Osteoblast (primary cell): ENCODE results near the gene TNS2. TPM values are rescaled to one million over a fixed set of nuclear protein-coding genes. Genes with fewer than 3 reads are reported as not detected.

Source experiments
- DNase-seq: peaks from one replicate; pipeline ENCODE4 v3.0.0; 2011; ENCODE audit warnings: low spot score, mixed read lengths; ENCODE audit not compliant: insufficient read length; ENCODE audit errors: missing footprints
- H2AFZ ChIP-seq: 2 replicates; pipeline ENCODE4 v1.6.0; 2011; ENCODE audit warnings: mild to moderate bottlenecking, low read length
- H3K27ac ChIP-seq: 2 replicates; pipeline ENCODE4 v1.5.1; 2011; ENCODE audit warnings: mild to moderate bottlenecking, low read depth, low read length, moderate library complexity
- H3K27me3 ChIP-seq: 2 replicates; pipeline ENCODE4 v1.6.0; 2012; ENCODE audit warnings: mild to moderate bottlenecking, control low read depth, inconsistent platforms, low read length, moderate library complexity; ENCODE audit not compliant: insufficient read depth
- H3K36me3 ChIP-seq: 2 replicates; pipeline ENCODE4 v1.5.1; 2011; ENCODE audit warnings: mild to moderate bottlenecking, low read length, control low read depth, moderate library complexity; ENCODE audit not compliant: insufficient read depth
- H3K4me1 ChIP-seq: 2 replicates; pipeline ENCODE4 v1.5.1; 2011; ENCODE audit warnings: mild to moderate bottlenecking, low read length, control low read depth, moderate library complexity; ENCODE audit not compliant: insufficient read depth
- H3K4me2 ChIP-seq: 2 replicates; pipeline ENCODE4 v1.6.0; 2011; ENCODE audit warnings: mild to moderate bottlenecking, low read length; ENCODE audit not compliant: insufficient read depth
- H3K4me3 ChIP-seq: fragments of 200-600 bp; sonication (generic); 3 replicates; pipeline ENCODE4 v1.5.1; 2012; ENCODE audit warnings: mild to moderate bottlenecking, low read length, inconsistent platforms; ENCODE audit not compliant: insufficient read depth
- H3K79me2 ChIP-seq: 2 replicates; pipeline ENCODE4 v1.6.0; 2012; ENCODE audit warnings: mild to moderate bottlenecking, low read length, control low read depth, inconsistent platforms; ENCODE audit not compliant: insufficient read depth
- H3K9me3 ChIP-seq: 2 replicates; pipeline ENCODE4 v1.5.1; 2011; ENCODE audit warnings: low read depth, low read length, control low read depth
- H4K20me1 ChIP-seq: 2 replicates; pipeline ENCODE4 v1.6.0; 2012; ENCODE audit warnings: mild to moderate bottlenecking, low read length, control low read depth; ENCODE audit not compliant: insufficient read depth
- total RNA-seq: library from RNA; depleted of rRNA; stranded (reverse); fragments of >200 nt; gene quantifications from 2 replicates; pipeline ENCODE4 v1.2.3, GENCODE V29; 2012
- TF ChIP-seq, protein P1 (sequence below): IDR thresholded peaks from 2 replicates; pipeline ENCODE4 v1.5.1; 2011; ENCODE audit warnings: mild to moderate bottlenecking, low read depth, low read length, moderate library complexity; ENCODE audit errors: extremely low read depth

TNS2 gene
- total RNA-seq, 1 donor, result 72.0 TPM

DNA sequence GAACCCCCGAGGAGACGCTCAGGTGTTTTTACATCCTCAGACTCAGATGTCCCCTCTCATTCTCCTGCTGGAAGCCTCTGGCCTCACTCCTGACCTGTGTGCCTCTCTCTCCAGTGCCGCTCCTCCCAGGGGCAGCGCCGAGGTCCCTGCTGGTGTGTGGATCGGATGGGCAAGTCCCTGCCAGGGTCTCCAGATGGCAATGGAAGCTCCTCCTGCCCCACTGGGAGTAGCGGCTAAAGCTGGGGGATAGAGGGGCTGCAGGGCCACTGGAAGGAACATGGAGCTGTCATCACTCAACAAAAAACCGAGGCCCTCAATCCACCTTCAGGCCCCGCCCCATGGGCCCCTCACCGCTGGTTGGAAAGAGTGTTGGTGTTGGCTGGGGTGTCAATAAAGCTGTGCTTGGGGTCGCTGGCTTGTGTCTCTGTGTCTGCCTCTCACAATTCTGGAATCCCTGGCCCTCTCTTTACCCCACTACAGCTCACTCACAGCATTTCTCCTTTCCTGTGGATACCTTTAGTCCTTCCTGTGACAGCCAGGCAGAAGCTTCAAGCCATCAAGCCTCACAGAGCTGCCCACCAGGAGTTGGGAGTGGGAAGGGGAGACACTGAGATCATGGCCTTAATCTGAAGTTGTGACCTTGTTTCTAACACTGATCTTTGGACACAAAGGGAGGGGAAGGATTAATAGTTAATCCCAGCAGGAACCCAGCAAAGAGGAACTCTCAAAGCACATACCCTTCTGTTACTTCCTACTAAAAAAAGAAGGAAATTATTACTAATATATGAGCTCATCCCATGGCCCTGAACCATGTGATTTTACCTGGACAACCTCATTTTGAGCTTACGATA is 52.3 kb downstream of the TNS2 start:
- Histone ChIP-seq H3K4me3 (no peak overlapping the region), H3K4me1 (peaks cover 20% of the 10 kb centered on the region), H3K36me3 (peaks cover 14% of the 10 kb centered on the region), H3K27ac (no peak overlapping the region), H4K20me1 (no peaks in the 10 kb centered on the region), H3K79me2 (no peaks in the 10 kb centered on the region), H2AFZ (no peak overlapping the region), H3K9me3 (no peaks in the 10 kb centered on the region), H3K4me2 (no peak overlapping the region), H3K27me3 (no peaks in the 10 kb centered on the region)
- DNase-seq, result peak; percentile 49
- TF ChIP-seq, protein P1, sequence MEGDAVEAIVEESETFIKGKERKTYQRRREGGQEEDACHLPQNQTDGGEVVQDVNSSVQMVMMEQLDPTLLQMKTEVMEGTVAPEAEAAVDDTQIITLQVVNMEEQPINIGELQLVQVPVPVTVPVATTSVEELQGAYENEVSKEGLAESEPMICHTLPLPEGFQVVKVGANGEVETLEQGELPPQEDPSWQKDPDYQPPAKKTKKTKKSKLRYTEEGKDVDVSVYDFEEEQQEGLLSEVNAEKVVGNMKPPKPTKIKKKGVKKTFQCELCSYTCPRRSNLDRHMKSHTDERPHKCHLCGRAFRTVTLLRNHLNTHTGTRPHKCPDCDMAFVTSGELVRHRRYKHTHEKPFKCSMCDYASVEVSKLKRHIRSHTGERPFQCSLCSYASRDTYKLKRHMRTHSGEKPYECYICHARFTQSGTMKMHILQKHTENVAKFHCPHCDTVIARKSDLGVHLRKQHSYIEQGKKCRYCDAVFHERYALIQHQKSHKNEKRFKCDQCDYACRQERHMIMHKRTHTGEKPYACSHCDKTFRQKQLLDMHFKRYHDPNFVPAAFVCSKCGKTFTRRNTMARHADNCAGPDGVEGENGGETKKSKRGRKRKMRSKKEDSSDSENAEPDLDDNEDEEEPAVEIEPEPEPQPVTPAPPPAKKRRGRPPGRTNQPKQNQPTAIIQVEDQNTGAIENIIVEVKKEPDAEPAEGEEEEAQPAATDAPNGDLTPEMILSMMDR, result no peak

DNA sequence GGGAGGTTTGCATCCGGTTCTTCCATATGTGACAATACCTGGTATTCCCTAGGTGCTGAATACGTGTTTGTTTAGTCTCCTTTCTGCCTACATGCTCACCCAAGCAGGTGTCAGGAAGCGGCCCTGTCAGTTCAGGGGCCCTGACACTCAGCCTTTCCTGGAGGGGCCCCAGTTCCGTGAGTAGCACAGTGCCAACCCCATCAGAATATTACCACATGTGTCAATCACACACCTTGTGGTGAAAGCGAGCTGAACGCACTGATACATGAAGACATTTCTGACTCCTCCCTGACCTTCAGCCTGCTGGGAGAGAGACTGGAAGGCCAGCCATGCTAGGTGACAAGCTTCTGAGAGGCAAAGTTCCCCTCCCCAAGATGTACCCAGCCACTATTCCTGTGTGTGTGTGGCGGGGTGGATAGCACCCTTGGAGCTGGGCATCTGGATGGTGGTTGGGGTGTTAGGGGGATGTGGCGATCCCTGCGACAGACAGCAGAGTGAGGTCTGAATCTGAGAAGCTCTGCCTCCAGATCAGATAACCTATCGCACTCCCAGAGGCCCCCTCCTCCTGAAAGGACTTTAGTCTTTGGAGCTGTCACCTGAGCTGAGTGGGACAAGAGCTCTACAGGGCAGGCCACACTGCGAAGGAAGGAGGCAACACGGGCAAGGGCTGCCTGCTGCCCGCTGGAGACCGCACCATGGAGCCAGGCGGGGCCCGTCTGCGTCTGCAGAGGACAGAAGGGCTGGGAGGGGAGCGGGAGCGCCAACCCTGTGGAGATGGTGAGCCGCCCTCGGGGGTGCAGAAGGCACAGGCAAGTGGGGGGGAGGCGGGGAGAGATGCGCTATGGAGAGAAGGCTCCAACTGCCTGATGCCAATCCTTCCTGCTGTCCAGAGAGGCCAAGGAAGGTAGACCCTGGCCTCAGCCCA is 53.3 kb downstream of the TNS2 start, which contains the start of gene SOAT2:
Gene SOAT2, plus strand, starts transcription at position 604 of the 925 bp plus-strand sequence. Its CDS starts 92 bp downstream, at position 696.
- Histone ChIP-seq H3K27ac (no peak within 1 kb of the TSS), H3K9me3 (no peaks in the 10 kb centered on the region), H3K4me2 (no peak within 1 kb of the TSS), H3K79me2 (no peaks in the 10 kb centered on the region), H3K36me3 (peaks cover 14% of the 10 kb centered on the region), H3K4me1 (peaks cover 12% of the 10 kb centered on the region), H3K27me3 (no peaks in the 10 kb centered on the region), H4K20me1 (no peaks in the 10 kb centered on the region), H2AFZ (no peak within 1 kb of the TSS), H3K4me3 (no peak within 1 kb of the TSS)
- DNase-seq, result peak; percentile 47
- TF ChIP-seq, protein P1, result no peak

DNA sequence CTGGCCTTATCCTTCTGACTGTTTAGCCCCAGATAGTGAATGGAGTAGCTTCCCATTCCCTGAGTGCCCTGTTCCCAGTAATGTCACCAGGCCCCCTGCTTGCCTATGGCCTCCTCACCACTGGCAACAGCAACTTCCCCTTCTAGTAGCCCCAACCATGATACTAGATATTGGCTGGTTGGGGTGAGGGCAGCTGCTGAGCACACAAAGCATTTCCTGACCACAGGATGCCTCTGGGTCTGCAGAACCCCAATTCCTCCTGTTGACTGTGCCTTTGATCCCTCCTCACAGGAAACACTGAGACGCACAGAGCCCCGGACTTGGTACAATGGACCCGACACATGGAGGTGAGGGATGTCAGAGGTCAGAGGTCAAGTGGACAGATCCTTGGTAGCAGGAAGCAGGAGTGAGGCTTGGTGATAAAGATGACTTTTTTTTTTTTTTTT is 54.0 kb downstream of the TNS2 start:
- Histone ChIP-seq H3K4me2 (no peak overlapping the region), H3K27me3 (no peaks in the 10 kb centered on the region), H4K20me1 (no peaks in the 10 kb centered on the region), H3K36me3 (peaks cover 14% of the 10 kb centered on the region), H3K9me3 (no peaks in the 10 kb centered on the region), H3K4me1 (peaks cover 5% of the 10 kb centered on the region), H2AFZ (no peak overlapping the region), H3K79me2 (no peaks in the 10 kb centered on the region), H3K4me3 (no peak overlapping the region), H3K27ac (no peak overlapping the region)
- TF ChIP-seq, protein P1, result no peak
- peak; percentile 18 for DNase-seq
